ENCODE measurements around the gene NXNL1. TPM values are rescaled to one million over a fixed set of nuclear protein-coding genes. Genes with fewer than 3 reads are reported as not detected.

Gene NXNL1
- total and polyA plus RNA-seq, 9 of the 15 experiments (the other 6 are each of a cell fraction or from before 2014, with no cell fraction given) = not detected

DNA sequence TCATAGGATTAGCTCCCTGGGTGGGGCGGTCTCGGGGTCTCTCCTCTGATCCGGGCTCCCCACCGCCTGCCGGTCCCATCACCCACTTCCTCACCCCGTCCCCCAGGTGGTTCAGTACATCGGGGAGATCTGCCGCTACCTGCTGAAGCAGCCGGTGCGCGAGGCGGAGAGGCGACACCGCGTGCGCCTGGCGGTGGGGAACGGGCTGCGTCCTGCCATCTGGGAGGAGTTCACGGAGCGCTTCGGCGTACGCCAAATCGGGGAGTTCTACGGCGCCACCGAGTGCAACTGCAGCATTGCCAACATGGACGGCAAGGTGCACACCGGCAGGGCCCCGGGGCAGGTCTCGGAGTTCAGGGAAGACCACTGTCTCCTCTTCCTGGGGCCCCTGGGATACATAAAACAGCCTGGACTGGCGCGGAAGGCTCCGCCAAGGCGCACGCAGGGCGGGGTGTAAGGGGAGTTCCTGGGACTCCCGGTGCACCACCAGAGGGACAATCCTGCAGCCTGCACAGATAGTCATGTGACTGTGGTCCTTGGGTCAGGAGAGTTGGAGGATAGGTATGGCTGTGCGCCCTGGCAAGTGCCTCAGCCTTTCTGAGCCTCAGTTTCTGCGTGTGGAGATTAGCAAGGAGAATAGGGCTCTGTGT lies 36.5 kb upstream of the NXNL1 start:
- WGBS (ENCODE audit: insufficient coverage, low coverage, missing lambda C conversion rate) = 78% methylated on average over 29 of the region's 41 CpGs
- POLR2A ChIA-PET = interaction anchor here (0.6 to 0.7 kb wide), 2 partner anchors 94 to 263 kb away, joined by 3 read pairs; no protein-coding TSS in a partner anchor

More for the DNA sequence above, 36.5 kb upstream of the NXNL1 start:
- peaks cover 6 to 37% of the 10 kb centered on the region in 2 experiments; a peak in 3 of 5 replicates for H3K4me1 ChIP-seq (replicated peaks in 1 of 2; ENCODE audit: control insufficient read depth in 2 of 2, insufficient read depth in 2 of 2, low read length in 2 of 2)
- H2AFZ ChIP-seq (ENCODE audit: low read depth, low read length) = no peak overlapping the region
- H3K4me2 ChIP-seq (ENCODE audit: insufficient read depth, low read length) = no peak overlapping the region
- TF ChIP-seq ADNP (tag; IDR thresholded peaks at IDR 0.05) (no peak), PML (IDR thresholded peaks at IDR 0.05; ENCODE audit: low read length) (no peak), MECOM (CRISPR knock-in tag; IDR thresholded peaks at IDR 0.05) (no peak), RAD51 (IDR thresholded peaks at IDR 0.05; ENCODE audit: borderline replicate concordance, low read depth) (0 out of 2 replicates have a peak, but pooled peaks have one; percentile 17), POLR2G (IDR thresholded peaks at IDR 0.05; ENCODE audit: low read depth, low read length) (0 out of 2 replicates have a peak, but pooled peaks have one; percentile 49)
- TF ChIP-seq, protein P1, sequence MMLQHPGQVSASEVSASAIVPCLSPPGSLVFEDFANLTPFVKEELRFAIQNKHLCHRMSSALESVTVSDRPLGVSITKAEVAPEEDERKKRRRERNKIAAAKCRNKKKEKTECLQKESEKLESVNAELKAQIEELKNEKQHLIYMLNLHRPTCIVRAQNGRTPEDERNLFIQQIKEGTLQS (IDR thresholded peaks at IDR 0.05) = no peak
- TF ChIP-seq, protein P1 (CRISPR knock-in tag; conservative IDR thresholded peaks at IDR 0.05) = no peak
- TF ChIP-seq, protein P2, sequence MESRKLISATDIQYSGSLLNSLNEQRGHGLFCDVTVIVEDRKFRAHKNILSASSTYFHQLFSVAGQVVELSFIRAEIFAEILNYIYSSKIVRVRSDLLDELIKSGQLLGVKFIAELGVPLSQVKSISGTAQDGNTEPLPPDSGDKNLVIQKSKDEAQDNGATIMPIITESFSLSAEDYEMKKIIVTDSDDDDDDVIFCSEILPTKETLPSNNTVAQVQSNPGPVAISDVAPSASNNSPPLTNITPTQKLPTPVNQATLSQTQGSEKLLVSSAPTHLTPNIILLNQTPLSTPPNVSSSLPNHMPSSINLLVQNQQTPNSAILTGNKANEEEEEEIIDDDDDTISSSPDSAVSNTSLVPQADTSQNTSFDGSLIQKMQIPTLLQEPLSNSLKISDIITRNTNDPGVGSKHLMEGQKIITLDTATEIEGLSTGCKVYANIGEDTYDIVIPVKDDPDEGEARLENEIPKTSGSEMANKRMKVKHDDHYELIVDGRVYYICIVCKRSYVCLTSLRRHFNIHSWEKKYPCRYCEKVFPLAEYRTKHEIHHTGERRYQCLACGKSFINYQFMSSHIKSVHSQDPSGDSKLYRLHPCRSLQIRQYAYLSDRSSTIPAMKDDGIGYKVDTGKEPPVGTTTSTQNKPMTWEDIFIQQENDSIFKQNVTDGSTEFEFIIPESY (CRISPR knock-in tag; IDR thresholded peaks at IDR 0.05) = peak; percentile 89
- TF ChIP-seq, protein P3, sequence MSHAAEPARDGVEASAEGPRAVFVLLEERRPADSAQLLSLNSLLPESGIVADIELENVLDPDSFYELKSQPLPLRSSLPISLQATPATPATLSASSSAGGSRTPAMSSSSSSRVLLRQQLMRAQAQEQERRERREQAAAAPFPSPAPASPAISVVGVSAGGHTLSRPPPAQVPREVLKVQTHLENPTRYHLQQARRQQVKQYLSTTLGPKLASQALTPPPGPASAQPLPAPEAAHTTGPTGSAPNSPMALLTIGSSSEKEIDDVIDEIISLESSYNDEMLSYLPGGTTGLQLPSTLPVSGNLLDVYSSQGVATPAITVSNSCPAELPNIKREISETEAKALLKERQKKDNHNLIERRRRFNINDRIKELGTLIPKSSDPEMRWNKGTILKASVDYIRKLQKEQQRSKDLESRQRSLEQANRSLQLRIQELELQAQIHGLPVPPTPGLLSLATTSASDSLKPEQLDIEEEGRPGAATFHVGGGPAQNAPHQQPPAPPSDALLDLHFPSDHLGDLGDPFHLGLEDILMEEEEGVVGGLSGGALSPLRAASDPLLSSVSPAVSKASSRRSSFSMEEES (CRISPR knock-in tag; IDR thresholded peaks at IDR 0.05) = peak; percentile 61; the same call in 1 of the 2 replicates
- CTCF ChIA-PET (ENCODE audit: low intra/inter-chr PET ratio) = no interaction called here
- H3K27me3 ChIP-seq (ENCODE audit: control insufficient read depth in 2 of 2, insufficient read depth in 2 of 2, low read length in 2 of 2) = no peaks in the 10 kb centered on the region
- peak overlapping the region in 1 of 2 experiments; percentile 58; a peak in 1 of 4 replicates for H3K9ac ChIP-seq (ENCODE audit: insufficient read depth in 1 of 2, low read depth in 2 of 2, low read length in 2 of 2)
- H3K27ac ChIP-seq (ENCODE audit: extremely low read depth, low read depth, low read length) = no peak overlapping the region
- BruUV-seq (replicated peaks) = no TSS peak
- H3K79me2 ChIP-seq (ENCODE audit: control insufficient read depth, insufficient read depth, low read length) = no peaks in the 10 kb centered on the region
- no peak for DNase-seq (ENCODE audit: extremely low read depth in 1 of 4, low spot score in 3 of 4)
- H3K9me3 ChIP-seq (replicated peaks; ENCODE audit: control insufficient read depth, insufficient read depth, low read depth, low read length) = no peaks in the 10 kb centered on the region
- H4K20me1 ChIP-seq (replicated peaks; ENCODE audit: control insufficient read depth, insufficient read depth, low read length) = no peaks in the 10 kb centered on the region; the same call in 1 of the 2 replicates
- peaks cover 5% of the 10 kb centered on the region; the same call in 1 of the 3 replicates for H3K36me3 ChIP-seq (ENCODE audit: control insufficient read depth, insufficient read depth, low read length)
- ATAC-seq = no peak
- no peak overlapping the region for H3K4me3 ChIP-seq
- H3K9me1 ChIP-seq (ENCODE audit: control insufficient read depth, insufficient read depth, low read length) = no peaks in the 10 kb centered on the region
- intact Hi-C loops (cut with micrococcal nuclease) = no loop called here
- in situ Hi-C loops (cut with MboI) = loop anchor here (5.0 kb wide), 1 partner anchor 360 kb away; the partner anchor contains the start of gene RPL18A
- FAIRE-seq = no peak
